ENCODE measurements around the gene ITGAX.

DNA sequence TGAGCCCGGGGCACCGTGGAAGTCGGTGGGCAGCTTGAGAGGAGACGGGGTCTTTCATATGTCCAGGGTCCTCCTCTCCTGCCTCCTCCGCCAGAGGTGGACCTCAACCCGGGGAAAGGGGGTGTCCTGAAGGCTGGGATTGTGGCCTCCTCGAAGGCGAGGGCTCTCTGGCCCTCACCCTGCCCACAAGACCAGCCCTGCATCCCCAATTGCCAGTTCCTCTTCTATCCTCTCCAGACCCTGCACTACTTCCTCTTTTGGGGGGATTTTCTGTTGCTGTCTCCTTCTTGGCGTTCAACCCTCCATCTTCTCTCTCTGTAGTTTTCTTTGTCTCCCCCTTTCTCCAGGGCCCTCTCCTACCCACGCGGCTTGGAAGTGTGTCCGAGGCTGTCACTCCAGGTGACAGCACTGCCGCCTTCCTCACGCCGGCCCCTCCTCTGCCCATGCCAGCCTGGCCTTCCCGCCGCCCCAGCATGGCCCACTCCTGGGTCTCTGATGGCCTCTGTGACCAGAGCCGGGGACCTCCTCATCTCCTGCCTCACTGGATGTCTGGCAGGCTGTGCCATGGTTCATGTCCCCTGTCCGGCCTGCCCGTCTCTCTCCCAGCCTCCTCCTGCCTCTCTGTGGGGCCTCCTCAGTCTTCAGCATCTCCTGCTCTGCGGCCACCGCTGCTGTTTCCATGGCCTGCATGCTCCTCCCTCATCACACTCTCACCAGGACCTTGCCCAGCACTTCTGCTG is 2.4 kb upstream of the ITGAX start:
- TF ChIP-seq, protein P1, sequence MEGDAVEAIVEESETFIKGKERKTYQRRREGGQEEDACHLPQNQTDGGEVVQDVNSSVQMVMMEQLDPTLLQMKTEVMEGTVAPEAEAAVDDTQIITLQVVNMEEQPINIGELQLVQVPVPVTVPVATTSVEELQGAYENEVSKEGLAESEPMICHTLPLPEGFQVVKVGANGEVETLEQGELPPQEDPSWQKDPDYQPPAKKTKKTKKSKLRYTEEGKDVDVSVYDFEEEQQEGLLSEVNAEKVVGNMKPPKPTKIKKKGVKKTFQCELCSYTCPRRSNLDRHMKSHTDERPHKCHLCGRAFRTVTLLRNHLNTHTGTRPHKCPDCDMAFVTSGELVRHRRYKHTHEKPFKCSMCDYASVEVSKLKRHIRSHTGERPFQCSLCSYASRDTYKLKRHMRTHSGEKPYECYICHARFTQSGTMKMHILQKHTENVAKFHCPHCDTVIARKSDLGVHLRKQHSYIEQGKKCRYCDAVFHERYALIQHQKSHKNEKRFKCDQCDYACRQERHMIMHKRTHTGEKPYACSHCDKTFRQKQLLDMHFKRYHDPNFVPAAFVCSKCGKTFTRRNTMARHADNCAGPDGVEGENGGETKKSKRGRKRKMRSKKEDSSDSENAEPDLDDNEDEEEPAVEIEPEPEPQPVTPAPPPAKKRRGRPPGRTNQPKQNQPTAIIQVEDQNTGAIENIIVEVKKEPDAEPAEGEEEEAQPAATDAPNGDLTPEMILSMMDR (IDR thresholded peaks at IDR 0.05) = no peak
- no peak for TF ChIP-seq ZFX (IDR thresholded peaks at IDR 0.05; ENCODE audit: borderline replicate concordance)
